B cell (primary cell): ENCODE measurements around the gene PRELID1.

Experiments used
- CTCF ChIP-seq: fragments of 200-600 bp; IDR thresholded peaks from one replicate; pipeline ENCODE4 v1.8.0; 2022; ENCODE audit warnings: antibody characterized with exemption, mild to moderate bottlenecking
- EZH2 ChIP-seq: IDR thresholded peaks from 2 replicates; pipeline ENCODE4 v1.6.1; 2012; ENCODE audit warnings: borderline replicate concordance, low read depth, mild to moderate bottlenecking, moderate library complexity, low read length; ENCODE audit not compliant: insufficient read depth, poor library complexity, severe bottlenecking

- TF ChIP-seq EZH2 (no peak), CTCF (no peak)
Measured at GRCh38 chr5:177308740-177309139, 5.1 kb downstream of the PRELID1 start.
